Measurements from ENCODE around the gene OXTR.

- TF ChIP-seq POLR2AphosphoS5 (IDR thresholded peaks at IDR 0.05; ENCODE audit: low read depth) (no peak), CTCF (conservative IDR thresholded peaks at IDR 0.05; ENCODE audit: low read depth in 2 of 2) (no peak), EZH2phosphoT487 (IDR thresholded peaks at IDR 0.05; ENCODE audit: unreplicated experiment) (no peak), EZH2 (IDR thresholded peaks at IDR 0.05; ENCODE audit: low read depth, unreplicated experiment) (no peak), REST (IDR thresholded peaks at IDR 0.05; ENCODE audit: unreplicated experiment) (no peak), CREB1 (CRISPR knock-in tag; IDR thresholded peaks at IDR 0.05; ENCODE audit: low read depth) (no peak)
Measured at GRCh38 chr3:8755097-8755496, 14.3 kb downstream of the OXTR start.
